H9 (cell line): ENCODE measurements around the gene NTRK3. TPM values are rescaled to one million over a fixed set of nuclear protein-coding genes. Genes with fewer than 3 reads are reported as not detected.

Source experiments
- DNase-seq: peaks from one replicate; pipeline ENCODE4 v3.0.0-alpha.2; 2017
- H2AFZ ChIP-seq: one replicate; pipeline ENCODE4 v1.6.1; 2013; ENCODE audit warnings: mild to moderate bottlenecking, low read length, control low read depth, moderate library complexity
- H2AK5ac ChIP-seq: 2 replicates; pipeline ENCODE4 v1.6.1; 2013; ENCODE audit warnings: low read length, control low read depth, mixed read lengths; ENCODE audit not compliant: insufficient read length
- H2BK120ac ChIP-seq: one replicate; pipeline ENCODE4 v1.6.1; 2013; ENCODE audit warnings: low read depth, mild to moderate bottlenecking, low read length, control low read depth, inconsistent platforms; ENCODE audit not compliant: poor library complexity, severe bottlenecking
- H2BK12ac ChIP-seq: 2 replicates; pipeline ENCODE4 v1.6.1; 2013; ENCODE audit warnings: low read length, control low read depth, mixed read lengths, low read depth; ENCODE audit not compliant: insufficient read length
- H2BK15ac ChIP-seq: 2 replicates; pipeline ENCODE4 v1.6.1; 2013; ENCODE audit warnings: low read depth, low read length, control low read depth
- H2BK20ac ChIP-seq: one replicate; pipeline ENCODE4 v1.6.1; 2013; ENCODE audit warnings: low read depth, mild to moderate bottlenecking, low read length, control low read depth, inconsistent platforms; ENCODE audit not compliant: poor library complexity, severe bottlenecking
- H2BK5ac ChIP-seq: 2 replicates; pipeline ENCODE4 v1.6.1; 2013; ENCODE audit warnings: low read length, control low read depth, mixed read lengths; ENCODE audit not compliant: insufficient read length
- H3K14ac ChIP-seq: 2 replicates; pipeline ENCODE4 v1.6.1; 2013; ENCODE audit warnings: low read length, control low read depth; ENCODE audit not compliant: insufficient read depth
- H3K18ac ChIP-seq: 2 replicates; pipeline ENCODE4 v1.6.1; 2013; ENCODE audit warnings: low read depth, mild to moderate bottlenecking, mixed read lengths, low read length, control low read depth; ENCODE audit not compliant: insufficient read length
- H3K23ac ChIP-seq: 2 replicates; pipeline ENCODE4 v1.6.1; 2013; ENCODE audit warnings: low read length, control low read depth, mixed read lengths, low read depth; ENCODE audit not compliant: insufficient read length
- H3K23me2 ChIP-seq: 2 replicates; pipeline ENCODE4 v1.6.1; 2013; ENCODE audit warnings: low read depth, mild to moderate bottlenecking, mixed read lengths, low read length, control low read depth; ENCODE audit not compliant: insufficient read length, poor library complexity, severe bottlenecking
- H3K27ac ChIP-seq: 2 replicates; pipeline ENCODE4 v1.5.1; 2013; ENCODE audit warnings: low read length, control low read depth, mixed read lengths, low read depth; ENCODE audit not compliant: insufficient read length
- H3K27me3 ChIP-seq: 2 replicates; pipeline ENCODE4 v1.6.1; 2013; ENCODE audit warnings: low read length, control low read depth, inconsistent platforms; ENCODE audit not compliant: insufficient read depth
- H3K4ac ChIP-seq: 2 replicates; pipeline ENCODE4 v1.6.1; 2013; ENCODE audit warnings: low read depth, mild to moderate bottlenecking, control low read depth, inconsistent platforms, low read length, moderate library complexity
- H3K4me1 ChIP-seq: 2 replicates; pipeline ENCODE4 v1.6.1; 2013; ENCODE audit warnings: low read length, control low read depth, inconsistent platforms; ENCODE audit not compliant: insufficient read depth
- H3K4me2 ChIP-seq: 2 replicates; pipeline ENCODE4 v1.6.1; 2013; ENCODE audit warnings: low read length, control low read depth, mixed read lengths; ENCODE audit not compliant: insufficient read length, insufficient read depth
- H3K56ac ChIP-seq: 2 replicates; pipeline ENCODE4 v1.6.1; 2013; ENCODE audit warnings: low read depth, mild to moderate bottlenecking, mixed read lengths, low read length, control low read depth; ENCODE audit not compliant: insufficient read length
- H3K79me1 ChIP-seq: 2 replicates; pipeline ENCODE4 v1.6.1; 2013; ENCODE audit warnings: low read depth, mild to moderate bottlenecking, moderate library complexity, low read length, control low read depth, inconsistent platforms; ENCODE audit not compliant: insufficient read depth, poor library complexity, severe bottlenecking
- H3K79me2 ChIP-seq: 2 replicates; pipeline ENCODE4 v1.6.1; 2013; ENCODE audit warnings: low read length, control low read depth, inconsistent platforms; ENCODE audit not compliant: insufficient read depth
- H3K9ac ChIP-seq: 2 replicates; pipeline ENCODE4 v1.6.1; 2013; ENCODE audit warnings: low read length, control low read depth, mixed read lengths; ENCODE audit not compliant: insufficient read length; ENCODE audit errors: extremely low read depth
- H3K9me3 ChIP-seq: one replicate; pipeline ENCODE4 v1.6.1; 2013; ENCODE audit warnings: low read depth, low read length, inconsistent platforms; ENCODE audit not compliant: control insufficient read depth
- H3T11ph ChIP-seq: one replicate; pipeline ENCODE4 v1.6.1; 2013; ENCODE audit warnings: mild to moderate bottlenecking, low read length, control low read depth, inconsistent platforms
- H4K20me1 ChIP-seq: one replicate; pipeline ENCODE4 v1.6.1; 2013; ENCODE audit not compliant: control insufficient read depth, insufficient read length, insufficient read depth
- H4K5ac ChIP-seq: 2 replicates; pipeline ENCODE4 v1.6.1; 2013; ENCODE audit warnings: low read depth, mild to moderate bottlenecking, mixed read lengths, low read length, control low read depth; ENCODE audit not compliant: insufficient read length
- H4K8ac ChIP-seq: replicated peaks from 2 replicates; pipeline ENCODE4 v1.6.1; 2013; ENCODE audit warnings: low read length, control low read depth, mixed read lengths, low read depth; ENCODE audit not compliant: insufficient read length
- H4K91ac ChIP-seq: 2 replicates; pipeline ENCODE4 v1.6.1; 2013; ENCODE audit warnings: low read depth, mild to moderate bottlenecking, moderate library complexity, mixed read lengths, low read length, control low read depth; ENCODE audit not compliant: insufficient read length
- H3K27ac Mint-ChIP-seq, 3 experiments: 2 replicates in 2 of 3; 3 replicates in 1 of 3; pipeline ENCODE4 v1.8.0; 2020 to 2021; ENCODE audit warnings: mixed read lengths in 3 of 3, mild to moderate bottlenecking in 1 of 3, moderate library complexity in 1 of 3
- H3K27me3 Mint-ChIP-seq: 2 replicates; pipeline ENCODE4 v1.8.0; 2021; ENCODE audit warnings: low read depth, mild to moderate bottlenecking, moderate library complexity, mixed read lengths
- H3K36me3 Mint-ChIP-seq, 3 experiments: 2 replicates in 2 of 3; 3 replicates in 1 of 3; pipeline ENCODE4 v1.8.0; 2020 to 2021; ENCODE audit warnings: low read depth in 3 of 3, mixed read lengths in 3 of 3; ENCODE audit not compliant: insufficient read depth in 1 of 3
- H3K4me1 Mint-ChIP-seq, 2 experiments: 2 replicates each; pipeline ENCODE4 v1.8.0; 2020; ENCODE audit warnings: mixed read lengths in 2 of 2
- H3K4me3 Mint-ChIP-seq, 2 experiments: 2 replicates in 1 of 2; 3 replicates in 1 of 2; pipeline ENCODE4 v1.8.0; 2020 to 2021; ENCODE audit warnings: mild to moderate bottlenecking in 2 of 2, mixed read lengths in 2 of 2, moderate library complexity in 1 of 2
- H3K9me3 Mint-ChIP-seq, 2 experiments: 2 replicates in 1 of 2; 3 replicates in 1 of 2; pipeline ENCODE4 v1.8.0; 2020; ENCODE audit warnings: mild to moderate bottlenecking in 2 of 2, mixed read lengths in 2 of 2, moderate library complexity in 1 of 2
- total RNA-seq: library from RNA; stranded (reverse); gene quantifications from 2 replicates; pipeline ENCODE4 v1.2.1, GENCODE V29; 2021
- TF ChIP-seq, protein P1 (sequence below): fragments of 200-600 bp; sonication (generic); conservative IDR thresholded peaks from 3 replicates; pipeline ENCODE4 v1.8.0; 2021; ENCODE audit warnings: antibody characterized with exemption, mild to moderate bottlenecking

The NTRK3 gene
- total RNA-seq, 1 experiment from 2014 or later, result 2.5 TPM

DNA sequence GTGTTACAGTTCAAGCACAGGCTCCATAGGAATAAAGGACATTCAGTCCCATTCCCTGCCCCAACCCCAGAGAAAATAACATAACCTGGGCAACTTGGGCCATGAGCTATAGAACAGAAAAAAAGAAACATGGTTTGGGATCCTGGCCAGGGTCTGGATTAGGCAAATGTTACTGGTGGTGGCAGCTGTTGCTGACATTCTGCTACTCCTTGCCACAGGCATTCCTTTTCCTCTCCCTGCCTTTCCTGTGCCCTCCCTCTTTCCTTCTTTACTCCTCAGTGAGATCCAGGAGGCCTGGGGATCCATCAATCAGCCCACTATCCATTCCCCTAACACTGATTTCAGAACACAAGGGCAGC, 129.1 kb downstream of the NTRK3 start:
- Histone ChIP-seq H3K27me3 (no peaks in the 10 kb centered on the region), H2BK120ac (no peak overlapping the region)
- no peak for DNase-seq

More for the DNA sequence above, 129.1 kb downstream of the NTRK3 start:
- no peak overlapping the region for H3K23ac ChIP-seq
- no peaks in the 10 kb centered on the region for H4K20me1 ChIP-seq
- no peaks in the 10 kb centered on the region for H3K9me3 ChIP-seq
- H3K4me3 Mint-ChIP-seq, result no peak overlapping the region
- H2BK20ac ChIP-seq, result no peak overlapping the region
- no peak overlapping the region for H2BK15ac ChIP-seq
- H4K5ac ChIP-seq, result no peak overlapping the region
- peaks cover 0 to 7% of the 10 kb centered on the region in 2 experiments; a peak in 3 of 5 replicates for H3K9me3 Mint-ChIP-seq
- H3K79me2 ChIP-seq, result no peaks in the 10 kb centered on the region
- H3K27ac Mint-ChIP-seq, result peak overlapping the region in 1 of 3 experiments; percentile 32; a peak in 2 of 7 replicates
- H3K4me1 Mint-ChIP-seq, result peaks cover 21 to 30% of the 10 kb centered on the region in 2 experiments
- no peaks in the 10 kb centered on the region for H3K79me1 ChIP-seq
- no peak overlapping the region for H3K18ac ChIP-seq
- H3K4me2 ChIP-seq, result no peak overlapping the region
- H3K9ac ChIP-seq, result no peak overlapping the region
- H3K56ac ChIP-seq, result no peak overlapping the region
- no peak overlapping the region; the same call in 1 of the 2 replicates for H3K14ac ChIP-seq
- H2AFZ ChIP-seq, result no peak overlapping the region
- H3K36me3 Mint-ChIP-seq, result peaks cover 0 to 10% (median 10%) of the 10 kb centered on the region in 3 experiments; a peak in 4 of 7 replicates
- H3K27me3 Mint-ChIP-seq, result peaks cover 1% of the 10 kb centered on the region; the same call in 1 of the 2 replicates
- H2AK5ac ChIP-seq, result no peak overlapping the region
- H2BK5ac ChIP-seq, result no peak overlapping the region
- H4K91ac ChIP-seq, result no peak overlapping the region
- no peak overlapping the region for H3K4ac ChIP-seq
- H3K27ac ChIP-seq, result no peak overlapping the region
- no peak overlapping the region for H4K8ac ChIP-seq
- H3K4me1 ChIP-seq, result peaks cover 2% of the 10 kb centered on the region; the same call in 1 of the 2 replicates
- H3K23me2 ChIP-seq, result no peaks in the 10 kb centered on the region
- TF ChIP-seq, protein P1, sequence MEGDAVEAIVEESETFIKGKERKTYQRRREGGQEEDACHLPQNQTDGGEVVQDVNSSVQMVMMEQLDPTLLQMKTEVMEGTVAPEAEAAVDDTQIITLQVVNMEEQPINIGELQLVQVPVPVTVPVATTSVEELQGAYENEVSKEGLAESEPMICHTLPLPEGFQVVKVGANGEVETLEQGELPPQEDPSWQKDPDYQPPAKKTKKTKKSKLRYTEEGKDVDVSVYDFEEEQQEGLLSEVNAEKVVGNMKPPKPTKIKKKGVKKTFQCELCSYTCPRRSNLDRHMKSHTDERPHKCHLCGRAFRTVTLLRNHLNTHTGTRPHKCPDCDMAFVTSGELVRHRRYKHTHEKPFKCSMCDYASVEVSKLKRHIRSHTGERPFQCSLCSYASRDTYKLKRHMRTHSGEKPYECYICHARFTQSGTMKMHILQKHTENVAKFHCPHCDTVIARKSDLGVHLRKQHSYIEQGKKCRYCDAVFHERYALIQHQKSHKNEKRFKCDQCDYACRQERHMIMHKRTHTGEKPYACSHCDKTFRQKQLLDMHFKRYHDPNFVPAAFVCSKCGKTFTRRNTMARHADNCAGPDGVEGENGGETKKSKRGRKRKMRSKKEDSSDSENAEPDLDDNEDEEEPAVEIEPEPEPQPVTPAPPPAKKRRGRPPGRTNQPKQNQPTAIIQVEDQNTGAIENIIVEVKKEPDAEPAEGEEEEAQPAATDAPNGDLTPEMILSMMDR, result no peak
- no peak overlapping the region for H3T11ph ChIP-seq
- no peak overlapping the region for H2BK12ac ChIP-seq
